CD4-positive, CD25-positive, alpha-beta regulatory T cell (primary cell): Measurements from ENCODE around the gene KRTAP9-1. TPM values are rescaled to one million over a fixed set of nuclear protein-coding genes. Genes with fewer than 3 reads are reported as not detected.
A peak's percentile ranks its signal among the peaks of the same experiment; 100 is the strongest.

Experiments used
- ATAC-seq, 2 donors: fragments of 150-1000 bp; cut with Tn5 transposase; one replicate each; pipeline ENCODE4 v1.10.0; 2021; ENCODE audit warnings: low read depth in 2 of 2, moderate number of reproducible peaks in 2 of 2, moderate library complexity in 1 of 2
- DNase-seq, 3 donors: peaks; one replicate each; pipeline versions ENCODE4 v3.0.0 to v3.0.0-alpha.2; 2012 to 2022; ENCODE audit warnings: mixed read lengths in 1 of 3
- H3K27ac ChIP-seq: one replicate; pipeline ENCODE4 v1.7.0; 2013; ENCODE audit warnings: mild to moderate bottlenecking, low read length; ENCODE audit not compliant: insufficient read depth, poor library complexity, severe bottlenecking
- H3K27me3 ChIP-seq: one replicate; pipeline ENCODE4 v1.7.0; 2013; ENCODE audit warnings: low read length; ENCODE audit not compliant: control insufficient read depth, insufficient read depth
- H3K36me3 ChIP-seq: one replicate; pipeline ENCODE4 v1.7.0; 2013; ENCODE audit warnings: mild to moderate bottlenecking, low read length, moderate library complexity; ENCODE audit not compliant: control insufficient read depth, insufficient read depth
- H3K4me1 ChIP-seq: 2 replicates; pipeline ENCODE4 v1.7.0; 2013; ENCODE audit warnings: mild to moderate bottlenecking, low read length; ENCODE audit not compliant: insufficient read depth, control insufficient read depth, poor library complexity, severe bottlenecking
- H3K4me3 ChIP-seq: one replicate; pipeline ENCODE4 v1.7.0; 2013; ENCODE audit warnings: low read depth, mild to moderate bottlenecking, low read length, moderate library complexity
- H3K9me3 ChIP-seq, 2 experiments: 1 replicate in 1 of 2; 2 replicates in 1 of 2; pipeline ENCODE4 v1.7.0; 2013; ENCODE audit warnings: low read length in 2 of 2, mild to moderate bottlenecking in 1 of 2, moderate library complexity in 1 of 2; ENCODE audit not compliant: control insufficient read depth in 2 of 2
- H3K27ac Mint-ChIP-seq, 3 donors: one replicate each; pipeline ENCODE4 v1.8.0; 2020 to 2022; ENCODE audit warnings: mild to moderate bottlenecking in 3 of 3, mixed read lengths in 3 of 3, moderate library complexity in 2 of 3
- H3K27me3 Mint-ChIP-seq: one replicate; pipeline ENCODE4 v1.8.0; 2022; ENCODE audit warnings: mild to moderate bottlenecking, mixed read lengths
- H3K36me3 Mint-ChIP-seq: one replicate; pipeline ENCODE4 v1.8.0; 2020; ENCODE audit warnings: mixed read lengths
- H3K4me1 Mint-ChIP-seq, 4 donors: one replicate each; pipeline ENCODE4 v1.8.0; 2020 to 2022; ENCODE audit warnings: mixed read lengths in 4 of 4, mild to moderate bottlenecking in 1 of 4
- H3K4me3 Mint-ChIP-seq, 4 donors: one replicate each; pipeline ENCODE4 v1.8.0; 2020 to 2022; ENCODE audit warnings: mild to moderate bottlenecking in 4 of 4, mixed read lengths in 4 of 4, moderate library complexity in 3 of 4
- H3K9me3 Mint-ChIP-seq, 7 donors: one replicate each; pipeline ENCODE4 v1.8.0; 2020 to 2022; ENCODE audit warnings: mixed read lengths in 7 of 7, mild to moderate bottlenecking in 3 of 7, moderate library complexity in 2 of 7
- polyA plus RNA-seq, 4 donors: library from polyadenylated mRNA; unstranded; fragments of 300-500 nt; fragmentation: Illumina TruSeq; gene quantifications; one replicate each; pipeline ENCODE4 v1.2.3, GENCODE V29; 2021
- total RNA-seq: library from RNA; stranded (reverse); gene quantifications from one replicate; pipeline ENCODE4 v1.2.3, GENCODE V29; 2022

The KRTAP9-1 gene
- total and polyA plus RNA-seq, 5 donors from 2014 or later, result not detected

GRCh38 chr17:41168121-41168520 lies 21.6 kb upstream of the KRTAP9-1 start, which contains the start of gene KRTAP4-3:
TSS of gene KRTAP4-3 (minus strand) at chr17:41168221. CDS start at chr17:41168172, 49 bp downstream.
- Mint-ChIP-seq H3K9me3 (peaks cover 0 to 1% (median 0%) of the 10 kb centered on the region in 7 donors), H3K36me3 (no peaks in the 10 kb centered on the region), H3K27me3 (peaks cover 13% of the 10 kb centered on the region), H3K27ac (peak within 1 kb of the TSS in 1 of 3 donors; percentile 6), H3K4me3 (no peak within 1 kb of the TSS), H3K4me1 (no peaks in the 10 kb centered on the region)
- H3K36me3 ChIP-seq, result no peaks in the 10 kb centered on the region
- no peak for DNase-seq
- peaks cover 7% of the 10 kb centered on the region for H3K27me3 ChIP-seq
- H3K4me3 ChIP-seq, result no peak within 1 kb of the TSS
- H3K27ac ChIP-seq, result no peak within 1 kb of the TSS
- H3K9me3 ChIP-seq, result no peaks in the 10 kb centered on the region
- no peaks in the 10 kb centered on the region for H3K4me1 ChIP-seq
- no peak for ATAC-seq

GRCh38 chr17:41171886-41172285 lies 17.8 kb upstream of the KRTAP9-1 start:
- Histone ChIP-seq H3K36me3 (no peaks in the 10 kb centered on the region), H3K4me3 (no peak overlapping the region), H3K4me1 (no peaks in the 10 kb centered on the region), H3K9me3 (no peaks in the 10 kb centered on the region), H3K27me3 (peaks cover 6% of the 10 kb centered on the region), H3K27ac (no peak overlapping the region)
- DNase-seq (no peak), ATAC-seq (no peak)
- H3K9me3 Mint-ChIP-seq, result no peaks in the 10 kb centered on the region
- H3K27ac Mint-ChIP-seq, result no peak overlapping the region
- H3K4me3 Mint-ChIP-seq, result no peak overlapping the region
- H3K4me1 Mint-ChIP-seq, result peaks cover 0 to 5% (median 2%) of the 10 kb centered on the region in 4 donors
- H3K27me3 Mint-ChIP-seq, result peaks cover 17% of the 10 kb centered on the region
- no peaks in the 10 kb centered on the region for H3K36me3 Mint-ChIP-seq

GRCh38 chr17:41176744-41177387 lies 12.8 kb upstream of the KRTAP9-1 start:
- no peaks in the 10 kb centered on the region for H3K9me3 Mint-ChIP-seq
- no peaks in the 10 kb centered on the region for H3K36me3 Mint-ChIP-seq
- peaks cover 0 to 5% (median 2%) of the 10 kb centered on the region in 4 donors for H3K4me1 Mint-ChIP-seq
- Histone ChIP-seq H3K4me3 (no peak overlapping the region), H3K27ac (no peak overlapping the region), H3K36me3 (no peaks in the 10 kb centered on the region), H3K9me3 (no peaks in the 10 kb centered on the region), H3K27me3 (peaks cover 6% of the 10 kb centered on the region), H3K4me1 (no peaks in the 10 kb centered on the region)
- ATAC-seq, result no peak
- no peak for DNase-seq
- H3K27ac Mint-ChIP-seq, result no peak overlapping the region
- no peak overlapping the region for H3K4me3 Mint-ChIP-seq
- peaks cover 14% of the 10 kb centered on the region for H3K27me3 Mint-ChIP-seq

GRCh38 chr17:41177727-41178271 lies 11.9 kb upstream of the KRTAP9-1 start, which contains the start of gene KRTAP4-2:
TSS of gene KRTAP4-2 (minus strand) at chr17:41178221. CDS start at chr17:41178164, 57 bp downstream.
- Mint-ChIP-seq H3K27ac (peak within 1 kb of the TSS in 1 of 3 donors; percentile 5), H3K4me3 (no peak within 1 kb of the TSS)

GRCh38 chr17:41178341-41178740 lies 11.3 kb upstream of the KRTAP9-1 start:
- Histone ChIP-seq H3K4me3 (no peak overlapping the region), H3K4me1 (no peaks in the 10 kb centered on the region), H3K27me3 (peaks cover 4% of the 10 kb centered on the region), H3K36me3 (no peaks in the 10 kb centered on the region), H3K27ac (no peak overlapping the region), H3K9me3 (no peaks in the 10 kb centered on the region)
- H3K4me3 Mint-ChIP-seq, result no peak overlapping the region
- no peak for DNase-seq
- peaks cover 0 to 1% (median 0%) of the 10 kb centered on the region in 7 donors for H3K9me3 Mint-ChIP-seq
- peak; percentile 40 to 55 for ATAC-seq
- no peak overlapping the region for H3K27ac Mint-ChIP-seq
- peaks cover 0 to 4% (median under 1%) of the 10 kb centered on the region in 4 donors for H3K4me1 Mint-ChIP-seq
- H3K27me3 Mint-ChIP-seq, result peaks cover 19% of the 10 kb centered on the region
- no peaks in the 10 kb centered on the region for H3K36me3 Mint-ChIP-seq

More at GRCh38 chr17:41177727-41178271, 11.9 kb upstream of the KRTAP9-1 start, which contains the start of gene KRTAP4-2:
- no peak for ATAC-seq
- H3K27ac ChIP-seq, result no peak within 1 kb of the TSS
- no peaks in the 10 kb centered on the region for H3K36me3 Mint-ChIP-seq
- no peaks in the 10 kb centered on the region for H3K4me1 ChIP-seq
- H3K27me3 Mint-ChIP-seq, result peaks cover 14% of the 10 kb centered on the region
- H3K4me1 Mint-ChIP-seq, result peaks cover 0 to 5% (median 2%) of the 10 kb centered on the region in 4 donors
- no peaks in the 10 kb centered on the region for H3K36me3 ChIP-seq
- no peaks in the 10 kb centered on the region for H3K9me3 ChIP-seq
- peaks cover 0 to 1% (median 0%) of the 10 kb centered on the region in 7 donors for H3K9me3 Mint-ChIP-seq
- no peak for DNase-seq
- H3K4me3 ChIP-seq, result no peak within 1 kb of the TSS
- H3K27me3 ChIP-seq, result peaks cover 4% of the 10 kb centered on the region

GRCh38 chr17:41178843-41179616 lies 10.7 kb upstream of the KRTAP9-1 start:
- Mint-ChIP-seq H3K27me3 (peaks cover 19% of the 10 kb centered on the region), H3K4me3 (no peak overlapping the region), H3K36me3 (no peaks in the 10 kb centered on the region), H3K27ac (peak overlapping the region in 1 of 3 donors; percentile 45), H3K4me1 (peaks cover 0 to 2% (median 0%) of the 10 kb centered on the region in 4 donors), H3K9me3 (peaks cover 0 to 1% (median 0%) of the 10 kb centered on the region in 7 donors)
- peaks cover 4% of the 10 kb centered on the region for H3K27me3 ChIP-seq
- H3K36me3 ChIP-seq, result no peaks in the 10 kb centered on the region
- H3K4me3 ChIP-seq, result no peak overlapping the region
- H3K9me3 ChIP-seq, result no peaks in the 10 kb centered on the region
- no peaks in the 10 kb centered on the region for H3K4me1 ChIP-seq
- H3K27ac ChIP-seq, result no peak overlapping the region
- DNase-seq (no peak), ATAC-seq (no peak)

- Histone ChIP-seq H3K27ac (no peak within 1 kb of the TSS), H3K4me3 (no peak within 1 kb of the TSS), H3K9me3 (no peaks in the 10 kb centered on the region), H3K4me1 (no peaks in the 10 kb centered on the region), H3K27me3 (peaks cover 6% of the 10 kb centered on the region), H3K36me3 (no peaks in the 10 kb centered on the region)
- peaks cover 0 to 1% (median 0%) of the 10 kb centered on the region in 7 donors for H3K9me3 Mint-ChIP-seq
- H3K27me3 Mint-ChIP-seq, result peaks cover 19% of the 10 kb centered on the region
- no peaks in the 10 kb centered on the region for H3K4me1 Mint-ChIP-seq
- no peak within 1 kb of the TSS for H3K4me3 Mint-ChIP-seq
- ATAC-seq, result no peak
- DNase-seq, result no peak
- H3K27ac Mint-ChIP-seq, result no peak within 1 kb of the TSS
- no peaks in the 10 kb centered on the region for H3K36me3 Mint-ChIP-seq
These were observed 5.2 kb upstream of the KRTAP9-1 start, which contains the start of gene KRTAP4-1 for GRCh38 chr17:41184480-41184961. TSS of gene KRTAP4-1 (minus strand) at chr17:41184911. CDS start at chr17:41184854, 57 bp downstream.
